ENCODE data around the gene INPP5B. TPM values are rescaled to one million over a fixed set of nuclear protein-coding genes. Genes with fewer than 3 reads are reported as not detected.

The INPP5B gene
- total and polyA plus RNA-seq, 2 of the 13 experiments (the other 11 are each of a cell fraction or from before 2014, with no cell fraction given): 9.0 to 9.8 TPM

DNA sequence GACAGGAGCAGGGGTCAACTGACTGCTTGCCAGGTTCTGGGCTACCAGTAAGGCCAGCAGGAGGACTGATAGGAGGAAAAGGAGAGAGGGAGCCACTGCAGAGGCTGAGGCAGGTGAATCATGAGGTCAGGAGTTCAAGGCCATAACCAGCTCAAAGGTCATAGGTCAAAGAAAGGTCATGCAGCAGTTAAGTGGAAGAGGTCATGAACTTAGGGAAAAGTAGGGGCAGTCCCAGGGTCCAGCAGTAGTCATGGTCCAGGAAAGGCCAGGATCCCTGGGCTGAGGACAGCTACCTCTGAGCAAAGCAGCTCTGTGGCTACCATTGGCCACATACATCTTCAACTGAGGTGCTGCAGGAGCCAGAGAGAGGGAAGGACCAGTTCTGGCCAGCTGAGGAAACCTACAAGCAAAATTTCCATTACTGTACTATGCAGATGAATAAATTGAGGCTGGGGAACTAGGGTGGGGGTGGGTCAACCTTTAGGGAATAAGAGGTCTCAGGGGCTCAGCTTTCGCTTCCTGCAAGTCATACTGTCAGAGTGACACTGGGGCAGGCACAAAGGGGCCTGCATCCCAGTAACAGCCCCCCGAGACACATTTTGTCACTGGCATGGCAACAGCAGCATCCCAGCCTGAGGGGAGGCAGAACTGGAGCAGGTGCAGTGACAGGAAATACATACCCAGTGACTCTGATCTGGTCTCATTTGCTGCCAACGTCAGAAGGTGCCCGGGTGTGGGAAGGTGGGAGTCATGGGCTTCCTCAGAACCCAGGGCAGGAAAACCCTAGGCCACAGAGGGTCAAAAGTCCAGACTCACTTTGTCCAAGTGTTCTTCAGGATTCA is 5.2 kb upstream of the INPP5B start:
- H3K4me3 ChIP-seq (replicated peaks in 1 of 3; ENCODE audit: insufficient read depth in 1 of 3, low read depth in 2 of 3, low read length in 3 of 3): 0 out of 6 replicates have a peak overlapping the region, but pooled peaks of 1 of the 3 experiments have one; percentile 0
- H3K4me1 ChIP-seq (ENCODE audit: insufficient read depth, low read length): peaks cover 70% of the 10 kb centered on the region
- FAIRE-seq (no peak), ATAC-seq (no peak), DNase-seq (ENCODE audit: low spot score) (no peak)
- no peaks in the 10 kb centered on the region for H3K36me3 ChIP-seq (replicated peaks in 1 of 2; ENCODE audit: control insufficient read depth in 1 of 2, insufficient read depth in 2 of 2, low read length in 2 of 2)
- no TSS peak for BruUV-seq (replicated peaks)
- in situ Hi-C loops (cut with HindIII; ENCODE audit: extremely low pct_ligation_motif_present, low pct_unique_long_range_greater_than_20kb) (no loop called here), intact Hi-C loops (cut with micrococcal nuclease; ENCODE audit: unreplicated experiment) (no loop called here)
- H3K27ac ChIP-seq (ENCODE audit: extremely low read length, insufficient read depth, low read length): no peak overlapping the region
- no peaks in the 10 kb centered on the region for H3K27me3 ChIP-seq (ENCODE audit: control insufficient read depth in 1 of 2, insufficient read depth in 2 of 2, low read length in 2 of 2)
- H3K79me2 ChIP-seq (ENCODE audit: insufficient read depth, low read length): no peaks in the 10 kb centered on the region
- no peaks in the 10 kb centered on the region for H3K9me3 ChIP-seq (ENCODE audit: low read length)
- ChIA-PET CTCF (ENCODE audit: low intra/inter-chr PET ratio, low total read pairs) (no interaction called here), POLR2A (interaction anchor here (3.5 kb wide), 1 partner anchor 12 kb away, joined by 13 read pairs; no protein-coding TSS in a partner anchor)
- no peak overlapping the region for H3K9ac ChIP-seq (ENCODE audit: insufficient read depth, low read depth, low read length)
- 71% methylated on average over 3 of the region's 4 CpGs for WGBS (ENCODE audit: low lambda C conversion rate)
- H4K20me1 ChIP-seq (ENCODE audit: insufficient read depth, low read length): no peaks in the 10 kb centered on the region
- H3K4me2 ChIP-seq (ENCODE audit: low read depth, low read length): peak overlapping the region; percentile 51
- H2AFZ ChIP-seq (ENCODE audit: low read length): no peak overlapping the region
- no peak for TF ChIP-seq ZNF230 (CRISPR knock-in tag; IDR thresholded peaks at IDR 0.05)
- peak; percentile 64 for TF ChIP-seq NR2F2 (IDR thresholded peaks at IDR 0.05; ENCODE audit: borderline replicate concordance, low read depth)
- TF ChIP-seq TOPORS (CRISPR knock-in tag; IDR thresholded peaks at IDR 0.05): no peak
- no peak for TF ChIP-seq ARID2 (CRISPR knock-in tag; IDR thresholded peaks at IDR 0.05; ENCODE audit: borderline replicate concordance)
- TF ChIP-seq ZNF713 (CRISPR knock-in tag; IDR thresholded peaks at IDR 0.05): no peak
- TF ChIP-seq, protein P1, sequence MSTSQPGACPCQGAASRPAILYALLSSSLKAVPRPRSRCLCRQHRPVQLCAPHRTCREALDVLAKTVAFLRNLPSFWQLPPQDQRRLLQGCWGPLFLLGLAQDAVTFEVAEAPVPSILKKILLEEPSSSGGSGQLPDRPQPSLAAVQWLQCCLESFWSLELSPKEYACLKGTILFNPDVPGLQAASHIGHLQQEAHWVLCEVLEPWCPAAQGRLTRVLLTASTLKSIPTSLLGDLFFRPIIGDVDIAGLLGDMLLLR (CRISPR knock-in tag; IDR thresholded peaks at IDR 0.05): no peak
- no peak for TF ChIP-seq MIER3 (CRISPR knock-in tag; IDR thresholded peaks at IDR 0.05; ENCODE audit: borderline replicate concordance)
- no peak for TF ChIP-seq ZBTB14 (CRISPR knock-in tag; IDR thresholded peaks at IDR 0.05)
- TF ChIP-seq PHB2 (IDR thresholded peaks at IDR 0.05; ENCODE audit: partially characterized antibody): no peak
- TF ChIP-seq REL (CRISPR knock-in tag; conservative IDR thresholded peaks at IDR 0.05): no peak
- TF ChIP-seq ZFP41 (CRISPR knock-in tag; IDR thresholded peaks at IDR 0.05; ENCODE audit: borderline replicate concordance): no peak
- TF ChIP-seq DNMT1 (CRISPR knock-in tag; IDR thresholded peaks at IDR 0.05): no peak
- no peak for TF ChIP-seq NCOR1 (IDR thresholded peaks at IDR 0.05; ENCODE audit: borderline replicate concordance, low read length)
- no peak for TF ChIP-seq SCMH1 (CRISPR knock-in tag; IDR thresholded peaks at IDR 0.05; ENCODE audit: borderline replicate concordance)
- TF ChIP-seq, protein P2, sequence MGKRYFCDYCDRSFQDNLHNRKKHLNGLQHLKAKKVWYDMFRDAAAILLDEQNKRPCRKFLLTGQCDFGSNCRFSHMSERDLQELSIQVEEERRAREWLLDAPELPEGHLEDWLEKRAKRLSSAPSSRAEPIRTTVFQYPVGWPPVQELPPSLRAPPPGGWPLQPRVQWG (CRISPR knock-in tag; IDR thresholded peaks at IDR 0.05; ENCODE audit: borderline replicate concordance, low read depth): no peak
- peak; percentile 89 for TF ChIP-seq NR2F6 (IDR thresholded peaks at IDR 0.05)
- peak; percentile 85 for TF ChIP-seq NR2F6 (CRISPR knock-in tag; IDR thresholded peaks at IDR 0.05)
- TF ChIP-seq BRF2 (CRISPR knock-in tag; IDR thresholded peaks at IDR 0.05): no peak
- TF ChIP-seq, protein P3, sequence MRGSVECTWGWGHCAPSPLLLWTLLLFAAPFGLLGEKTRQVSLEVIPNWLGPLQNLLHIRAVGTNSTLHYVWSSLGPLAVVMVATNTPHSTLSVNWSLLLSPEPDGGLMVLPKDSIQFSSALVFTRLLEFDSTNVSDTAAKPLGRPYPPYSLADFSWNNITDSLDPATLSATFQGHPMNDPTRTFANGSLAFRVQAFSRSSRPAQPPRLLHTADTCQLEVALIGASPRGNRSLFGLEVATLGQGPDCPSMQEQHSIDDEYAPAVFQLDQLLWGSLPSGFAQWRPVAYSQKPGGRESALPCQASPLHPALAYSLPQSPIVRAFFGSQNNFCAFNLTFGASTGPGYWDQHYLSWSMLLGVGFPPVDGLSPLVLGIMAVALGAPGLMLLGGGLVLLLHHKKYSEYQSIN (CRISPR knock-in tag; IDR thresholded peaks at IDR 0.05; ENCODE audit: borderline replicate concordance): no peak
- no peak for TF ChIP-seq HMGA1 (CRISPR knock-in tag; conservative IDR thresholded peaks at IDR 0.05)
